ENCODE results near the gene TRIM46. TPM values are rescaled to one million over a fixed set of nuclear protein-coding genes. Genes with fewer than 3 reads are reported as not detected.
A peak's percentile ranks its signal among the peaks of the same experiment; 100 is the strongest.

The TRIM46 gene
- total and polyA plus RNA-seq, 9 of the 15 experiments (the other 6 are each of a cell fraction or from before 2014, with no cell fraction given), result 0.05 to 0.60 (median 0.16) TPM; not detected in 3

DNA sequence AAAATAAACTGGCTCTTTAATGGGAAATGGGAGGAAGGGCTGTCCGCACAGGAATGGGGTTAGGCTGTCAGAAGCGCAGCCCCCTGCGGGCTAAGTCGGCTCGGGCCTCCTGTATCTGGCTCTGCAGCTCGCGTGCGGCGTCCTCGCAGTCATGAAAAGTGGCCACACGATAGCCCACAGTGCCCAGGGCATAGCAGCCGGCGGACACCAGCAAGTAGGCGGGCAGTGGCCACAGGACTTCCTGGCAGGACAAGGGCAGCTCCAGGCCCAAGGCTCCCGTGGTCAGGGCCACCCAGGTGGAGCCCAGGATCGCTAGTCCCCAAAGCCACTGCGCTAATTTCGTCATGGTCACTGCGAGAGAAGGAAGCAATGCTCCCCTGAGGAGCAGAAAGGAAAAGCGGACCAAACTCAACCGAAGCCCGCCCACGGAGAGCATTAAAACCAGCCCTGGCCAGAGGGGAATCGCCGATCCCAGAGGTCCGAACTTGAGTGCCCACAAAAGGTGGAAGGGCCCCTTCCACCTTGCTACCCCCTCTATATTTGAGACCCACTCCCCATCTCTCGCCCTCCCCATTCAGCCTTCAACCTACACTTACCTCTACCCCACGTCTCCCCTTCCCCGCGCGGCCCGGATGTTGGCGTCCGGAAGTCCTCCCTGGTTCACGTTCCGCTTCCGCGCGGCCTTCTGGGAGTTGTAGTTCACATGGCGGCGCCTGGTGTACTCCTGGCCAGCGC, 33.6 kb upstream of the TRIM46 start, which contains the start of gene DPM3 (continued):
- no peak for TF ChIP-seq HIVEP1 (CRISPR knock-in tag; IDR thresholded peaks at IDR 0.05)
- TF ChIP-seq SMARCA5 (IDR thresholded peaks at IDR 0.05), result no peak
- TF ChIP-seq SNIP1 (IDR thresholded peaks at IDR 0.05; ENCODE audit: low read depth), result no peak
- no peak for TF ChIP-seq ZNF584 (CRISPR knock-in tag; IDR thresholded peaks at IDR 0.05; ENCODE audit: low read depth)
- peak; percentile 65; the same call in 1 of the 2 replicates for TF ChIP-seq ZNF766 (CRISPR knock-in tag; conservative IDR thresholded peaks at IDR 0.05)
- no peak for TF ChIP-seq DACH1 (IDR thresholded peaks at IDR 0.05; ENCODE audit: partially characterized antibody)
- no peak for TF ChIP-seq FOXM1 (IDR thresholded peaks at IDR 0.05; ENCODE audit: low read depth)
- TF ChIP-seq FOXM1 (CRISPR knock-in tag; IDR thresholded peaks at IDR 0.05; ENCODE audit: low read depth), result no peak
- no peak for TF ChIP-seq RBM15 (IDR thresholded peaks at IDR 0.05; ENCODE audit: insufficient read depth, low read length)
- TF ChIP-seq SNRNP70 (optimal IDR thresholded peaks at IDR 0.05; ENCODE audit: low read depth, low read length), result no peak
- no peak for TF ChIP-seq ZNF75A (CRISPR knock-in tag; IDR thresholded peaks at IDR 0.05)
- TF ChIP-seq, protein P1, sequence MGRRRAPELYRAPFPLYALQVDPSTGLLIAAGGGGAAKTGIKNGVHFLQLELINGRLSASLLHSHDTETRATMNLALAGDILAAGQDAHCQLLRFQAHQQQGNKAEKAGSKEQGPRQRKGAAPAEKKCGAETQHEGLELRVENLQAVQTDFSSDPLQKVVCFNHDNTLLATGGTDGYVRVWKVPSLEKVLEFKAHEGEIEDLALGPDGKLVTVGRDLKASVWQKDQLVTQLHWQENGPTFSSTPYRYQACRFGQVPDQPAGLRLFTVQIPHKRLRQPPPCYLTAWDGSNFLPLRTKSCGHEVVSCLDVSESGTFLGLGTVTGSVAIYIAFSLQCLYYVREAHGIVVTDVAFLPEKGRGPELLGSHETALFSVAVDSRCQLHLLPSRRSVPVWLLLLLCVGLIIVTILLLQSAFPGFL (CRISPR knock-in tag; IDR thresholded peaks at IDR 0.05), result no peak
- 0 out of 2 replicates have a peak, but pooled peaks have one; percentile 28 for TF ChIP-seq ZNF134 (CRISPR knock-in tag; conservative IDR thresholded peaks at IDR 0.05)
- TF ChIP-seq, protein P2, sequence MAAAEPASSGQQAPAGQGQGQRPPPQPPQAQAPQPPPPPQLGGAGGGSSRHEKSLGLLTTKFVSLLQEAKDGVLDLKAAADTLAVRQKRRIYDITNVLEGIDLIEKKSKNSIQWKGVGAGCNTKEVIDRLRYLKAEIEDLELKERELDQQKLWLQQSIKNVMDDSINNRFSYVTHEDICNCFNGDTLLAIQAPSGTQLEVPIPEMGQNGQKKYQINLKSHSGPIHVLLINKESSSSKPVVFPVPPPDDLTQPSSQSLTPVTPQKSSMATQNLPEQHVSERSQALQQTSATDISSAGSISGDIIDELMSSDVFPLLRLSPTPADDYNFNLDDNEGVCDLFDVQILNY (CRISPR knock-in tag; IDR thresholded peaks at IDR 0.05), result no peak
- peak; percentile 63 for TF ChIP-seq SMAD1 (IDR thresholded peaks at IDR 0.05; ENCODE audit: low read depth, low read length, partially characterized antibody)
- no peak for TF ChIP-seq EP300 (IDR thresholded peaks at IDR 0.05; ENCODE audit: low read length)
- TF ChIP-seq ZNF197 (CRISPR knock-in tag; IDR thresholded peaks at IDR 0.05; ENCODE audit: low read depth), result 0 out of 2 replicates have a peak, but pooled peaks have one; percentile 51
- TF ChIP-seq, protein P3, sequence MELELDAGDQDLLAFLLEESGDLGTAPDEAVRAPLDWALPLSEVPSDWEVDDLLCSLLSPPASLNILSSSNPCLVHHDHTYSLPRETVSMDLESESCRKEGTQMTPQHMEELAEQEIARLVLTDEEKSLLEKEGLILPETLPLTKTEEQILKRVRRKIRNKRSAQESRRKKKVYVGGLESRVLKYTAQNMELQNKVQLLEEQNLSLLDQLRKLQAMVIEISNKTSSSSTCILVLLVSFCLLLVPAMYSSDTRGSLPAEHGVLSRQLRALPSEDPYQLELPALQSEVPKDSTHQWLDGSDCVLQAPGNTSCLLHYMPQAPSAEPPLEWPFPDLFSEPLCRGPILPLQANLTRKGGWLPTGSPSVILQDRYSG (tag; conservative IDR thresholded peaks at IDR 0.05; ENCODE audit: low read depth), result no peak
- TF ChIP-seq HNRNPL (IDR thresholded peaks at IDR 0.05; ENCODE audit: low read depth, low read length), result no peak
- TF ChIP-seq, protein P4, sequence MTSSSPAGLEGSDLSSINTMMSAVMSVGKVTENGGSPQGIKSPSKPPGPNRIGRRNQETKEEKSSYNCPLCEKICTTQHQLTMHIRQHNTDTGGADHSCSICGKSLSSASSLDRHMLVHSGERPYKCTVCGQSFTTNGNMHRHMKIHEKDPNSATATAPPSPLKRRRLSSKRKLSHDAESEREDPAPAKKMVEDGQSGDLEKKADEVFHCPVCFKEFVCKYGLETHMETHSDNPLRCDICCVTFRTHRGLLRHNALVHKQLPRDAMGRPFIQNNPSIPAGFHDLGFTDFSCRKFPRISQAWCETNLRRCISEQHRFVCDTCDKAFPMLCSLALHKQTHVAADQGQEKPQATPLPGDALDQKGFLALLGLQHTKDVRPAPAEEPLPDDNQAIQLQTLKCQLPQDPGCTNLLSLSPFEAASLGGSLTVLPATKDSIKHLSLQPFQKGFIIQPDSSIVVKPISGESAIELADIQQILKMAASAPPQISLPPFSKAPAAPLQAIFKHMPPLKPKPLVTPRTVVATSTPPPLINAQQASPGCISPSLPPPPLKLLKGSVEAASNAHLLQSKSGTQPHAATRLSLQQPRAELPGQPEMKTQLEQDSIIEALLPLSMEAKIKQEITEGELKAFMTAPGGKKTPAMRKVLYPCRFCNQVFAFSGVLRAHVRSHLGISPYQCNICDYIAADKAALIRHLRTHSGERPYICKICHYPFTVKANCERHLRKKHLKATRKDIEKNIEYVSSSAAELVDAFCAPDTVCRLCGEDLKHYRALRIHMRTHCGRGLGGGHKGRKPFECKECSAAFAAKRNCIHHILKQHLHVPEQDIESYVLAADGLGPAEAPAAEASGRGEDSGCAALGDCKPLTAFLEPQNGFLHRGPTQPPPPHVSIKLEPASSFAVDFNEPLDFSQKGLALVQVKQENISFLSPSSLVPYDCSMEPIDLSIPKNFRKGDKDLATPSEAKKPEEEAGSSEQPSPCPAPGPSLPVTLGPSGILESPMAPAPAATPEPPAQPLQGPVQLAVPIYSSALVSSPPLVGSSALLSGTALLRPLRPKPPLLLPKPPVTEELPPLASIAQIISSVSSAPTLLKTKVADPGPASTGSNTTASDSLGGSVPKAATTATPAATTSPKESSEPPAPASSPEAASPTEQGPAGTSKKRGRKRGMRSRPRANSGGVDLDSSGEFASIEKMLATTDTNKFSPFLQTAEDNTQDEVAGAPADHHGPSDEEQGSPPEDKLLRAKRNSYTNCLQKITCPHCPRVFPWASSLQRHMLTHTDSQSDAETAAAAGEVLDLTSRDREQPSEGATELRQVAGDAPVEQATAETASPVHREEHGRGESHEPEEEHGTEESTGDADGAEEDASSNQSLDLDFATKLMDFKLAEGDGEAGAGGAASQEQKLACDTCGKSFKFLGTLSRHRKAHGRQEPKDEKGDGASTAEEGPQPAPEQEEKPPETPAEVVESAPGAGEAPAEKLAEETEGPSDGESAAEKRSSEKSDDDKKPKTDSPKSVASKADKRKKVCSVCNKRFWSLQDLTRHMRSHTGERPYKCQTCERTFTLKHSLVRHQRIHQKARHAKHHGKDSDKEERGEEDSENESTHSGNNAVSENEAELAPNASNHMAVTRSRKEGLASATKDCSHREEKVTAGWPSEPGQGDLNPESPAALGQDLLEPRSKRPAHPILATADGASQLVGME (CRISPR knock-in tag; IDR thresholded peaks at IDR 0.05), result no peak
- TF ChIP-seq ZNF146 (CRISPR knock-in tag; IDR thresholded peaks at IDR 0.05; ENCODE audit: unreplicated experiment), result no peak
